GM12892 (cell line): ENCODE results near the gene MPST.

ENCODE experiments used
- DNase-seq: peaks from one replicate; pipeline ENCODE4 v3.0.0; 2011; ENCODE audit not compliant: insufficient read length
- FAIRE-seq: peaks from 2 replicates; lab custom pipeline; 2011; peaks lifted over from hg19 to GRCh38; lab: Jason Lieb, UNC
- POLR2A ChIP-seq: IDR thresholded peaks from 2 replicates; pipeline ENCODE4 v1.6.1; 2011; ENCODE audit warnings: low read depth, low read length, control low read depth
- POLR2AphosphoS5 ChIP-seq: IDR thresholded peaks from 2 replicates; pipeline ENCODE4 v1.6.1; 2011; ENCODE audit warnings: low read depth, low read length, control low read depth
- TAF1 ChIP-seq: IDR thresholded peaks from 2 replicates; pipeline ENCODE4 v1.6.1; 2011; ENCODE audit warnings: low read depth, mild to moderate bottlenecking, control low read depth, low read length, borderline replicate concordance

Gene MPST

DNA sequence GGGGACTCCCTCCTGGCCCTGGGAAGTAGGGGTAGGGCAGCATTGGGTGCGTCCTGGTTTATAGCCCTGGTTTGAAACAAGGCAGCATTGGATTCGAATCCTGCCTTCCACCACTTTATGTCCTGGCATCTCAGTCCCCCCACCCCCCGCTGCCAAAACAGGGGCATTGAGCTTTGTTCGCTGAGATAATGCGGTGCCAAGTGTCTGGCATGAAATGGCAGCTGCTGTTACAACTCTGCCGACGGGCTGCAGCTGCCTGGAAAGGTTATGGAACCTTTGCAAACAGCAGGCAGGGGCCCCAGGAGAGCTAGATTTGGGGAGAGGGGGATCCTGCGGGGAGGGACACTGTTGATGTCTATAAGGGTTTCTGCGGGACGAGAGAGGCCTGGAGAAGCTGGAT lies 2.2 kb upstream of the MPST start:
- TF ChIP-seq TAF1 (no peak), POLR2A (no peak), POLR2AphosphoS5 (no peak)
- DNase-seq (no peak), FAIRE-seq (no peak)

DNA sequence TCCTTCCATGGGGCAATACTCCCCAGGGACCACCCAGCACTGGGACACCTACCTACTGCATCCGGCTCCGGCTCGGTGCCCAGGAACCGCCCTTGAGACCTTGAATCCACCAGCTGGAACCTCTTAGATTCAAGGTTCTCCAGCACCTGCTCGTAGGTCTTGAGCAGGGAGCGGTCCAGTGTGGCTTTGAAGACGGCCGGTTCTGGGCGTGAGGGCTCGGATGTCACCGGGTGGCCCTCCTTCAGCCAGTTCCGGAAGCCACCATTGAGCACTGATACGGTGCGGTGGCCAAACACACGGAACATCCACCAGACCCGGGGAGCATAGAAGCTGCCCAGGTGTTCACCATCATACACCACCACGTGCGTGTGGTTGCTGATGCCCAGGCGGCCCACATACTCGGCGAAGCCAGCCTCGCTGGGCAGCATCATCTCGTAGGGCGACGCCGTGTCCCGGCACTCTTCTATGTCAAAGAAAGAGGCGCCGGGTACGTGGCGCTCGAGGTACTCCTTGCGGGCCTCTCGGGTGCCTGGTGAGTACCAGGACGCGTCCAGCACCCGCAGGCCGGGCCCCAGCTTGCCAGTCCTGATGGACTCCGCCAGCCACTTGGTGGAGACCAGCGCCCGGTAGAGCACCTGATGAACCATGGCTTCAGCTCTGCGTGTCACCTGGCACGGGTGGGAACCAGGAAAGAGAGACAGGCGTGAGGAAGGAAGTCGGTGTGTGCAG lies 1.3 kb upstream of the MPST start:
- no peak for DNase-seq
- no peak for FAIRE-seq
- TF ChIP-seq POLR2AphosphoS5, result no peak
- TF ChIP-seq TAF1, result no peak
- no peak for TF ChIP-seq POLR2A

DNA sequence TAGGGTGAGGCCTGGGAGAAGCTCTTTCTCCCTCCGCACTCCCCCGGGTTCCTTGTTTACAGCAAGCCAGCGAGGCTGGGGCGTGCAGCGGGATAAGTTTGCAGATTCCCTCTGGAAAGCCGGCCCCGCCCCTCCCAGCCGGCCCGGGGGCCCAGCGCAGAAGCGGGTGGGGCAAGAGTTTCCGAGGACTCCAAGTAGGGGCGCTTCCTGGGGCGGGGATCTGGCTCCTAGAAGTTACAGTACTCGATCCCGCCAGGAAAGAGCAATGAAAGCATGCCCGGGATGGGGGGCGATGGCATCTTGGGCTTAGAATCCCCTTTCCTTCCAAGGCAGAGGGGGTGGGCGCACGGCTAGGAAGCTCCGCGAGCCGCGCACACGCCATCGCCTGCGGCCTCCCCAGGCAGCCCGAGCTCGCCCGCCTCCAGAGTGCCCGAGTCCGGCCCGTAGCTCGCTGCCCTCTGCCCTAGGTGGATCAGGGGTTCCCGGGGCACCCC lies 680 bp upstream of the MPST start:
- FAIRE-seq (peak; percentile 24), DNase-seq (no peak)
- TF ChIP-seq POLR2AphosphoS5, result no peak
- no peak for TF ChIP-seq TAF1
- no peak for TF ChIP-seq POLR2A

DNA sequence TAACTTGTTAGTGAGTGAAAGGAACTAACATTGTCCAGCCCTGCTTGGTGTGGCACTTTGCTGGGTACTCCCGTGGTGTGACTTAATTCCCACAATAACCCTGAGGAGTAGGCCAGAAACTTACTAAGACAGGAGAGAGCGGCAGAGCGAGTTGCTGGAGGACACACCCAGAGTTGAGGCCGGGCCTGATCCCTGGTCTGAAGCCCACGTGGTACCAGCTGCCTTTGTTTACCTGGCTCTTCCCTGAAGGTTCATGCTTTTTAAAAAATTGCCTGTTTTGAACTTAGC lies 594 bp downstream of the MPST start:
- TF ChIP-seq POLR2A (no peak), POLR2AphosphoS5 (no peak), TAF1 (no peak)
- FAIRE-seq (peak; percentile 80), DNase-seq (no peak)

DNA sequence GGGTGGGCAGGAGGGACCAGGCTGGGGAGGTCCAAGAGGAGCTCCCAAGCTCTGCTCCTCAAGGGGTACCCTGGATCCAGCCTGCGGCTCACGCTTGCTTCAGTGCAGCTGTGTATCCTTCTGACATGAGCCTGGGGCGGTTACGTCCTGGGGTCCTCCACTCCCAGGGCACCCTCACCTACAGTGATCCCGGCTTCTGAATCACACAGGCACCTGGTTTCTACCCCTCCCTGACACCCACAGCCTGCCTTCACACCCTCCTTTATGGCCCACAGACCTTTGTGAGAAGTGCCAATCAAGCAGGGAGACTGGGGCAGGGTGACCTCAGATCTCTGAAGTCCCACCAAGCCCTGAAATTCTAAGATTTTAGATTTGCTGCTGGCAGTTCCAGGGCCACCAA lies 1.5 kb downstream of the MPST start:
- DNase-seq (no peak), FAIRE-seq (no peak)
- TF ChIP-seq POLR2AphosphoS5, result no peak
- no peak for TF ChIP-seq TAF1
- TF ChIP-seq POLR2A, result no peak

DNA sequence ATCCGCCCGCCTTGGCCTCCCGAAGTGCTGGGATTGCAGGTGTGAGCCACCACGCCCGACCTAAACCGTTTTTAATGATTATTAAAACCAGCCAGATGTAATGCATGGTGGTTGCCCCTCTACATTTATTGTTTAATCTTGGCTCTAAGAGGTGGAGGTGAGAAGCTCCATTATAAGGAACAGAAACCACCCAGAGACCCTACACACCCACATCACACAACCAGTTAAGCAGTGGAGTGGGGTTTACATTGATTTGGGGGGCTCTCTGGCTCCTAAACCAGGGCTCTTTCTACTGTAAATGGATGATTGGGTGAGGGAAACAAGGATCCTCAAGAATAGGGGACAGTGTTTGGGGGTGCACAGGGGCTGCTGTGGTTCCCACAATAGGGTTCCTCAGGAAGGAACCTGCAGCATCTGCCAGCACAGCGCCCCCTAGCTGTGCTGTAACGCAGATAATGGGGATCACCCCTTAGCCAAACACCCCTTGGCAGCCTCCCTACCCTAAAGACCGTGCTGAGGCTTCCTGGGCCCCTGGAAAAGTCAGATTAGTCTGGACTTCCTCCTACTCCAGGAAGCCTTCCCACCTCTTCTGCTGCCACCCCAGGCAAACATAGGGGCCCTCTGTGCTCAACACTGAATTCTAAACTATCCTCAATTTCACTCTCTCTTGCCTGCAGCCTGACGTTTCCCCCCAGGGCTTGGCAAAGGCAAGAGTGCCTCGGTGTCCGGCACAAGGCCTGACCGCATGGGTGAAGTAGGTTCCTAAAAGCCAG lies 2.4 kb downstream of the MPST start:
- DNase-seq, result peak; percentile 62
- TF ChIP-seq POLR2A, result no peak
- no peak for TF ChIP-seq TAF1
- no peak for TF ChIP-seq POLR2AphosphoS5
- peak; percentile 38 for FAIRE-seq

DNA sequence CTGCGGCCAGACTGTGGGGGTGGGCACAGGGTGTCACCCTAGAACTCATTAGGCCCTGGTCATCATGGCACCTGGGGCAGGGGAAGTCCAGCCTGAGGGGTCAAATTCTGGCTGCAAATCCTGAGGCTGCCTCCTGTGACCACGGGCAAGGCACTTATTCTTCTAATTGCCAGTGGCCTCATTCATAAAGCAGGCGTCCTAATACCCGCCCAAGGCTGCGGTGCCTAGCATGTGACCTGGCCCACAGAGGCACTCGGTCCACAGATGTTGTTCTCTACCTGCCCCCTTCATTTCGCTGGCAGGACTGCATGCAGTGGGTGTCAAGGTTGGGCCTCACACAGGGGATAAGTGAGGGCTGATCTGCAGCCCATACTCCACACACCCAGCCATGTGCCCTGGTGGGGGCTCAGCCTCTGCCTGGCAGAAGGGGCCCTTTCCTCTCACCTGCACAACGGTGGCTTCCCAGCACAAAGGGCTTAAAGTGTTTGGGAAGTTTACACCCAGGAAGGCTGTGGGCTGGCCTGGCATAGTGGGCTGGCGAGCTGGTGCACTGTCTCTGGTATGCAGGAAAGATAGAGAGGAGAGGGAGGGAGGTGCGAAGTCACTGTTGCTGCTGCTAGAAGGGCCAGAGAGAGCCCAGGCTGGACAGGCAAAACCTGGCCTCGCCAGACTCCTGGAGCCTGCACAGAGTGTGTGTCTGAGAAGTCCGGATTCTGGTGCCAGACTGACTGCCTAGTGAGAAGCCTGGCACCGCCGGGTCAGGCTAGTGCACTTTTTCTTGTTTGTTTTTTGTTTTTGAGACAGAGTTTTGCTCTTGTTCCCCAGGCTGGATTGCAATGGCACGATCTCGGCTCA lies 3.2 kb downstream of the MPST start:
- DNase-seq, result no peak
- TF ChIP-seq TAF1 (no peak), POLR2A (no peak), POLR2AphosphoS5 (no peak)
- FAIRE-seq, result no peak

DNA sequence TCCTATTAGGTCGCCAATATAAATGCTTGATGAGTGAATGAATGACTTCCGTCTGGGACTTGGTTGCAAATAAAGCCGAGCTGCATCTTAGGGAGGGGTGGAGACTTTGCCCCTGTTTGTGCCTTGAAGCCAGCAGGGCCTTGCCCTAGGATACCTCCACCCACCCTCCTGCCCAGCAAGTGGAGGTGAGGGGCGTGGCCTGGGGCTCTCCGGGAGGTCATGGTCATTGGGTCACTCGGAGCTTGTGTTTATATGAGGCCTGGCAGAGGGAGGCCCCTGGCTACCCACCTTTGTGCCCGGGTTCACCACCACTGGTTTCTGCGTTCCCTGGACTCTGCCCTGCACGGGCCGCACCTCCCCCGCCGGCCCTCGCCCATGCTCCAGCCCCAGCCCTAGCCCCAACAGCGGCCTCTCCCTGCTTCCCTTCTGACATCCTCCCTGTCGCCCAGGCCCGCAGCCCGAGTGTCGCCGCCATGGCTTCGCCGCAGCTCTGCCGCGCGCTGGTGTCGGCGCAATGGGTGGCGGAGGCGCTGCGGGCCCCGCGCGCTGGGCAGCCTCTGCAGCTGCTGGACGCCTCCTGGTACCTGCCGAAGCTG lies 4.3 kb downstream of the MPST start:
- DNase-seq (no peak), FAIRE-seq (no peak)
- TF ChIP-seq POLR2AphosphoS5 (no peak), POLR2A (no peak), TAF1 (no peak)

DNA sequence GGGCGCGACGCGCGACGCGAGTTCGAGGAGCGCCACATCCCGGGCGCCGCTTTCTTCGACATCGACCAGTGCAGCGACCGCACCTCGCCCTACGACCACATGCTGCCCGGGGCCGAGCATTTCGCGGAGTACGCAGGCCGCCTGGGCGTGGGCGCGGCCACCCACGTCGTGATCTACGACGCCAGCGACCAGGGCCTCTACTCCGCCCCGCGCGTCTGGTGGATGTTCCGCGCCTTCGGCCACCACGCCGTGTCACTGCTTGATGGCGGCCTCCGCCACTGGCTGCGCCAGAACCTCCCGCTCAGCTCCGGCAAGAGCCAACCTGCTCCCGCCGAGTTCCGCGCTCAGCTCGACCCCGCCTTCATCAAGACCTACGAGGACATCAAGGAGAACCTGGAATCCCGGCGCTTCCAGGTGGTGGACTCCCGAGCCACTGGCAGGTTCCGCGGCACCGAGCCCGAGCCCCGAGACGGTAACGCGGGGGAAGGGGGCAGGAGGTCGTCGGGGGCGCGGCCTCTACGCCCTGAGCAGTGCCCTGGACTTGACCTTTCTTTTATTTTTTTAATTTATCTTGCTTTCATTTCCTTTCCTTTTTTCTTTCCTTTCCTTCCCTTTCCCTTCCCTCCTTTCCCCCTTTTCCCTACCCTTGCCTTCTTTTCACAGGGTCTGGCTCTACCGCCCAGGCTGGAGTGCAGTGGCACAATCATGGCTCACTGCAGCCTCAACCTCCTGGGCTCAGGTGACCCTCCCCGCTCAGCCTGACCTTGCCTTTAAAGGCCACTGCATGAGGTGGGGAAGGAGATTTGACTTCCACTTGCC lies 5.0 kb downstream of the MPST start:
- no peak for DNase-seq
- FAIRE-seq, result no peak
- TF ChIP-seq TAF1 (no peak), POLR2AphosphoS5 (no peak), POLR2A (no peak)

DNA sequence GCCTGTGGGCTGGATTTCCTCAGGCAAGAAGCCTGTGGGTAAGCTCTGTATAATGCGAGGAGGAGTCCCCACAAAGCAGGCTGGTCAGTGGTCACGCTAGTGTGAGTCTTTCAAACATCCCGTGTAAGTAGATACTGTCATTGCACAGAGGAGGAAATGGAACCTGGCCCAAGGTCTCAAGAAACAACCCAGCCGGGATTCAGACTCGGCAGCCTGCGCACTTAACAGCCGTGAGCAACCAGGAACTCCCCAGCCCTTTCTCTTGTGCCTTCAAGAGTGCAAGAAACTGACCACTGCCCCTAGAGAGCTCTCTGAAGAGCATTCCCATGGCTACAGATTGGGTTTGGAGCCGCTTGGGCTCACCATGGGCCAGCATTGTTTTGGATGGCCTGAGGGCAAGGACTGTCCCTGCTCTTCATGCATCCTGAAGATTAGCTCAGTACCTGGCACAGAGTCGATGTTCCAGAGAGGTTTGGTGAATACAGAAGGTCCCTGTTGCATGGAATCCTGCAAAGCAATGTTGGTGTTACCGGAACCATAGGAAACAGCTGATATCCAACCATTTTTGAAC lies 6.0 kb downstream of the MPST start:
- FAIRE-seq, result no peak

More for the DNA sequence above, 6.0 kb downstream of the MPST start:
- DNase-seq, result no peak
- TF ChIP-seq POLR2A (no peak), POLR2AphosphoS5 (no peak), TAF1 (no peak)
